SW 1271 (cell line): ENCODE measurements around the gene COL9A1.

Source experiments
- DNase-seq, 2 experiments: peaks; one replicate each; lab custom pipeline; 2025; lab: John Stamatoyannopoulos, UW

Gene COL9A1

GRCh38 chr6:70286905-70287304 lies 16.0 kb downstream of the COL9A1 start:
- DNase-seq, result no peak

- no peak for DNase-seq
Observed at GRCh38 chr6:70285201-70285600, 17.7 kb downstream of the COL9A1 start.

GRCh38 chr6:70282919-70283461 lies 19.9 kb downstream of the COL9A1 start:
- DNase-seq, result no peak

- DNase-seq, result no peak
Observed at GRCh38 chr6:70282312-70282918, 20.5 kb downstream of the COL9A1 start.

GRCh38 chr6:70281923-70282311 lies 21.0 kb downstream of the COL9A1 start:
- no peak for DNase-seq

- no peak for DNase-seq
Observed at GRCh38 chr6:70280400-70280853, 22.5 kb downstream of the COL9A1 start.

- DNase-seq, result no peak
Observed at GRCh38 chr6:70277470-70277869, 25.4 kb downstream of the COL9A1 start.

GRCh38 chr6:70274338-70274737 lies 28.5 kb downstream of the COL9A1 start:
- no peak for DNase-seq

GRCh38 chr6:70272071-70272470 lies 30.8 kb downstream of the COL9A1 start:
- DNase-seq, result no peak

- DNase-seq, result no peak
Observed at GRCh38 chr6:70270287-70271005, 32.4 kb downstream of the COL9A1 start.

- no peak for DNase-seq
Observed at GRCh38 chr6:70266142-70266541, 36.7 kb downstream of the COL9A1 start.

GRCh38 chr6:70264306-70264705 lies 38.6 kb downstream of the COL9A1 start:
- no peak for DNase-seq

GRCh38 chr6:70258483-70258882 lies 44.4 kb downstream of the COL9A1 start:
- DNase-seq, result no peak

GRCh38 chr6:70257768-70258273 lies 45.1 kb downstream of the COL9A1 start:
- no peak for DNase-seq

- DNase-seq, result no peak
Observed at GRCh38 chr6:70254784-70255183, 48.1 kb downstream of the COL9A1 start.

- no peak for DNase-seq
Observed at GRCh38 chr6:70253923-70254322, 49.0 kb downstream of the COL9A1 start.

GRCh38 chr6:70252604-70253003 lies 50.3 kb downstream of the COL9A1 start:
- no peak for DNase-seq

- DNase-seq, result no peak
Observed at GRCh38 chr6:70246118-70246517, 56.8 kb downstream of the COL9A1 start.

GRCh38 chr6:70241991-70242420 lies 60.9 kb downstream of the COL9A1 start:
- no peak for DNase-seq

GRCh38 chr6:70241031-70241430 lies 61.9 kb downstream of the COL9A1 start:
- no peak for DNase-seq

GRCh38 chr6:70236343-70236742 lies 66.5 kb downstream of the COL9A1 start:
- DNase-seq, result no peak

GRCh38 chr6:70234561-70235236 lies 68.2 kb downstream of the COL9A1 start:
- DNase-seq, result no peak

- no peak for DNase-seq
Observed at GRCh38 chr6:70231311-70231710, 71.6 kb downstream of the COL9A1 start.
